ENCODE data around the gene SYNE2.
"Not testable (repeated sequence)": the region's sequence is repeated elsewhere in the genome, so short reads cannot be mapped to it uniquely, and the experiment has no call there.

Gene SYNE2

DNA sequence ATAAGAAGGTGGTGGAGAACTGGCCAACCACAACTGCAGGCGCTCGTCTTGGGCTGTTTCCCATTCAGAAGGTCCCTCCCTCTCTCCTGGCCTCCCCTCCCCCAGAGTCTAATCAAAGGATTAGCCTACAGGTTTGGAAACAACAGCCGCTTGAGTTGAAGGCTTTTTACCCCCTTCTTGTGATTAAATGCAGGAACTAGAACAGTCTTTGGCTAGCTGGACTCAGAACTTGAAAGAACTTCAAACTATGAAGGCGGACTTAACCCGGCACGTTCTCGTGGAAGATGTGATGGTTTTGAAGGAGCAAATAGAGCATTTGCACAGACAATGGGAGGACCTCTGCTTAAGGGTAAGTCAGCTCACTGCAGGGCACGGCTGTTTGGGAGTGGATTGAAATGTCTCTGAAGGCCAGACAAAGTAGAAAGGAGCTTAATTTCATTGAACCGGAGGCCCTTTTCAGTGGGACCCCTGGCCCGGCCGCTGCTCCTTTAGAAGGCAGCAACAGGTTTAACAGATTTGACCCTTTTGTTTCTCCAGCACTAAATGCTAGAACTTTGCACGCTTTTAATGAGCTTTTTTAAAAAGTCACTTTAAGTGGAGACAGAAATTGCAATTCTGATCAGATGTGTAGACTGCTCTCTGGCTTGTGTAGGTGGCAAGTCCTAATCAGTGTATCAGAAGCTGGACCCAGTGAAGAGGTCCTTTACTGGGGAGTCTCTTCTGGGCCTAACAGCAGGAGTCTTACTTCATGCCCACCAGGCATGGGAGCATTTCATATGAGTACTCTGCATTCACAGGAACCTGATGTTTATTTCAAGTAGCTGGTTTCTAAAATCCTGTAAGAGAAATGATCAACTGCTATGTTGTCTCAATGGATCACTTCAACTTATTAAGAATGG, 333.7 kb downstream of the SYNE2 start:
- no peak for DNase-seq (ENCODE audit: low read depth in 2 of 3, low spot score in 2 of 3)

GRCh38 chr14:64187331-64187730, 334.5 kb downstream of the SYNE2 start:
- no peak for DNase-seq (ENCODE audit: low read depth in 2 of 3, low spot score in 2 of 3)

DNA sequence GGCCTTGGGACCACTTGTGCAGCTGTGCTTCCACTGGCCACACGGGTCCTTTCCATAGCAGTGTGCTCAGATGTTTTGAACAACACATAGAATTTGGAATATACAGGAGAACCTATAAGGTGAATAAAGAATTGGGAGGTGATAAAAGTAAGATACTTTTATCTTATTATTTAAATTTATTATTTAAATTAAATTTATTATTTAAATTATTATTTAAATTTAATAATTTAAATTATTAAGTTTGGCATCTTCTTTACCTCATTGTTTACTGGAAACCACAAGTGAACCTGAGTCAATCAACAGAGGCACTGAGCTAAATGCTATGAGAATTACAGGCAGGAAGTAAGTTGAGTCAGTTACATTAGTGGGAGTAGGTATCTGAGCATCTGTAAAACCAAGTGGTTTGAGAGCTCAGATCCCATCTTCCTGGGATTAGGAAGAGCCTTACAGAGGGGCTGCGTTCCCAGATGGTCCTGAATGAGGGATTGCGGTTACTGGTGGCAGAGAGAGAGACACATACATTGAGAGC, 338.2 kb downstream of the SYNE2 start:
- no peak for DNase-seq (ENCODE audit: low read depth in 2 of 3, low spot score in 2 of 3)

GRCh38 chr14:64191756-64192155, 339.0 kb downstream of the SYNE2 start:
- no peak for DNase-seq (ENCODE audit: low read depth in 2 of 3, low spot score in 2 of 3)

GRCh38 chr14:64193821-64194220, 341.0 kb downstream of the SYNE2 start:
- DNase-seq (ENCODE audit: low read depth in 2 of 3, low spot score in 2 of 3), result no peak

- DNase-seq (ENCODE audit: low read depth in 2 of 3, low spot score in 2 of 3), result no peak
Observed at GRCh38 chr14:64194404-64194803, 341.6 kb downstream of the SYNE2 start.

- no peak for DNase-seq (ENCODE audit: low read depth in 2 of 3, low spot score in 2 of 3)
Observed at GRCh38 chr14:64195199-64195598, 342.4 kb downstream of the SYNE2 start.

DNA sequence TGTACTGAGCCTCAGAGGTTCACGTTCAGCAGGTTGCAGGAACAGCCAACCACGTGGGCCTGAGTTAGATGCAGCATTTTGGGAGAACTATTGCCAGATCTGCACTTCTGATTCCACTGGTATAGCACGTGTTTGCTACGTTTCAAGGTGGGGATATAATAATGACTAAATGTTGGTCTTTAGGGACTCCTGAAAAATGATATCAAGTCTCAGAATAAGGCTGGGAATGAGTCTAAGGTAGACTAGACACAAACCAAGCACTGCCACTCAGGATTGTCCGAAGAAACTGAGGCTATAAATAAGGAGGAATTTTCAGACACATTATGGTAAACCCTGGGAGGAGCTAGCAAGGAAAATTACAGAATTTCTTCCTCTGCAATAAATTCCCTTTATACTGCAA, 343.3 kb downstream of the SYNE2 start:
- DNase-seq (ENCODE audit: low read depth in 2 of 3, low spot score in 2 of 3), result no peak

DNA sequence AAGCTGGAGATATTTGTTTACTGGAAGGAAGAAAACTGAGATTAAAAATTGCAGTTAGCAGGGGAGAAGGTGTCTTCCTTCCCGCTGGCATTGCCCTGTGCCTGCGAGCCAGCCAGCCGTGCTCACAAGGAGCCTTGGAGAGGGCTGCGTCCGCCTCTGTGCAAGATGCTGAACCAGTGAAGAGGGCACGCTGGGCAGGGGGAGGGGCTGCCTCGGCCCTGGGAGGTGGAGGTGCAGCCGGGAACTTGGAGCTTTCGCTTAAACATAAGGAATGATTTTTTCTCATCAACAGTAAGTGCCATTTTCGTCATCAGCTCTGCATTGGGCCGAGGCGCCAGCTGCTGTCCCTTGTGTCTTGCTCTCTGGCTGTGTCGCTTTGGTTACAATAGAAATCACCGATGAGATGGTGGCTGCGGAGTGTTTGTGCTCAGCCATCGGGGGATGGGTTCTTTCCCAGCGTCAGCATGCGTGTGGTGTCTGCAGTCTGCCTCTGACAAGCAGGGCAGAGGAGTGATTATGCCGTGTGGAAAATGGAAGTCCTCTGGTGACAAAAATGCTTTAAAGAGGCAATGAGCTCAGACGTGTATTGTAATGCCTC, 344.1 kb downstream of the SYNE2 start:
- no peak for DNase-seq (ENCODE audit: low read depth in 2 of 3, low spot score in 2 of 3)

DNA sequence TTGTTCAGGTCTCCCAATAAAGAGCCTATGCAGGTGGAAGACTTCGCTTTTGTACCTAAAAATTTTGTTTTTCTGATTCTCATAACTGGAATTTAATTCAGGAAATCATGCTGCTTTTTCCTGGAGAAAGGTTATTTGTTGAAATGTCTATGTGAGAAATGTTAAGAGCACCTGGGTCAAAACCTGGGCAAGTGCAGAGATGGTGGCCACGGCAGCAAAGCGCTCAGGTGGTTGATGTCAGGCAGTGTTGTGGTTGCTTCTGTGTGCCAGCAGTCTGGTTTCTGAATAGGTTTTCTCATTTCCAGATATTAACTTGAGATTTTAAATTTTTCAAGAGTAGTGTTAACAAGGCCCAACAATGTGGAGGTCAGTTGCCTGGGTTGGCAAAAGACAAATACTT, 345.2 kb downstream of the SYNE2 start:
- DNase-seq (ENCODE audit: low read depth in 2 of 3, low spot score in 2 of 3), result no peak

DNA sequence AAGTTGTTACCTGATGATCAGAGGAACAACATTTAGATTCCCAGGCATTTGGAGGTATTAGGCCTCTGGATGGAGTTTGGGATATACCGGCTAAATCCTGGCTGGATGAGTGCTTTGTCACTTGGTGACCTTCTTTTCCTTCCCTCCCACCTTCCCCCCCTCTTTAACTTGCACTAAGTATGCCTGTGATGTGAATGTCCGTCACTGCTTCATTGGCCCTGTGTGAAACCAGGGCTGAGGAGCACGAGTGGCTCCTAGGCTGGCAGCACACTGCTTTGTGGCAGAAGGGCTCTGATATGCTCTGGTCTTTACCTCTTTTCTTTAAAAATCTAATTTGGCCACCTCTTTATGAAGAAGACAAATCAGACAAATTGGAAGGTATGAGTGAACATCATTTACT, 345.7 kb downstream of the SYNE2 start:
- no peak for DNase-seq (ENCODE audit: low read depth in 2 of 3, low spot score in 2 of 3)

DNA sequence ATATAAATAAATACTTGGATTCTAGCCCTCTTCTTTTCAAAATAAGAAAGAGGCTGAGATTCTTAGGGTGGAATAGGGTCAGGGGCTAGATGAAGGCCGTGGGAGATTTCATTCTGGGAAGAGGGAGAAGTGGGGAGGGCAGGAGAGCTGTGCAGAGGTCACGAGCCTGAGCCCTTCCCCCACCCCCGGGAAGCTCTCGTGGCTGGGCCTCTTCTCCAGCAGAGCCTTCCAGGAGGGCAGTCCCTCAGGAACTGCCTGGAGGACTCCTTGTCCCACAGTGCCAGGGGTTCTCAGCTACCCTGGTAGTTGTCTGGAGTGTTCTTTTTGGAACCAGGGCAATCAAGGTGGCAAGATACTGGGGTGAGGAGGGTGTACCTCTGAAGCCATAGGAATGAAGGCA, 347.4 kb downstream of the SYNE2 start:
- no peak for DNase-seq (ENCODE audit: low read depth in 2 of 3, low spot score in 2 of 3)

DNA sequence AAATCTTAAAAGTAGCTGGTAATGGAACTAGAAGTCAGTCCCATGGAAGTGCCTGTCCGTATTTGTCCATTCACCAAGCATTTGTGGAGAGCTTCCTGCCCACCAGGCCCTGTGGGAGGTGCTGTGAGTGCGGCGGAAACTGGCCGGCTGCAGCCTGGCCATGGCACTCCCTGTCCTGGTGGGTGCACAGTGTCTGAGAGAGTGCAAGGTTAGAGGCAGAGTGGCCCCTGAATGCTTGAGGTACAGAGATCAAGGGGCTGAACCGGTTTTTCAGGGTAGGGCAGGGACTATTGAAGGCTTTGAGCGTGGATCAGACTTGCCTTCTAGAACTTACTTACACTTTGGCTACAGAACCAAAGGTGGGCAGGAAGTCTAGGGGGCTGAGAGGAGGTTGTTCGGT, 348.5 kb downstream of the SYNE2 start:
- DNase-seq (ENCODE audit: low read depth in 2 of 3, low spot score in 2 of 3), result no peak

DNA sequence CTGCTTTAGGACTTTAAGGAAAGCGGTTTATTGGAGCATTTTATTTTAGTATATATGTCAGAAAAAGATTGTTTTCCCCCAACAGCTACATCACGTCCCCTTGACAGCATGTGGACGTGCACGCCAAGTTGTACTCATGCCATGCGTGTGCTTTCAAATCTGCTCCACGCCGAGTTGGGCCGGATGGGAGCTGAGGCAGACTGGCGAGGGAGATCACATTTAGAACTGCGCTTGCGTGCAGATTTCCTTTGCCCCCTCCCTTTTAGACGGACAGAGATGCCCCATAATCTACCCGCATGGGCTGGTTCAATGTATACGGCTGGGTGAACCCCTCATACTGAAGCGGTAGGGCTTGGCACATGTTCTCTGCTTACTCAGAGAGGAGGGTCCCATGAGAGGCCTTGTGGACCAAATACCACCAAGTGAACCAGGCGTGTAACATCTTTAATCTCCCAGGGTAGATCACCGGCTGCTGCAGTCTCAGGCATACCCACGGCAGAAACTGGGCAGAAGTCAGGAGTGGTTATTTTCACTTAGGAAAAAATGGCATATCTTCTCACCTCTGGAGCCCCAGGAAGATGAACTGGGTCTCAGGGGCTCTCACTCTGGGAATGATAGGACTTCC, 349.2 kb downstream of the SYNE2 start:
- DNase-seq (ENCODE audit: low read depth in 2 of 3, low spot score in 2 of 3), result no peak

GRCh38 chr14:64202716-64203115, 349.9 kb downstream of the SYNE2 start:
- DNase-seq (ENCODE audit: low read depth in 2 of 3, low spot score in 2 of 3), result no peak

GRCh38 chr14:64203366-64204006, 350.7 kb downstream of the SYNE2 start:
- no peak for DNase-seq (ENCODE audit: low read depth in 2 of 3, low spot score in 2 of 3)

GRCh38 chr14:64208261-64208660, 355.5 kb downstream of the SYNE2 start:
- DNase-seq (ENCODE audit: low read depth in 2 of 3, low spot score in 2 of 3), result no peak

GRCh38 chr14:64208981-64209380, 356.2 kb downstream of the SYNE2 start:
- DNase-seq (ENCODE audit: low read depth in 2 of 3, low spot score in 2 of 3), result no peak

GRCh38 chr14:64209444-64210131, 356.8 kb downstream of the SYNE2 start:
- DNase-seq (ENCODE audit: low read depth in 2 of 3, low spot score in 2 of 3), result no peak

GRCh38 chr14:64210216-64210615, 357.4 kb downstream of the SYNE2 start:
- DNase-seq (ENCODE audit: low read depth in 2 of 3, low spot score in 2 of 3), result no peak

DNA sequence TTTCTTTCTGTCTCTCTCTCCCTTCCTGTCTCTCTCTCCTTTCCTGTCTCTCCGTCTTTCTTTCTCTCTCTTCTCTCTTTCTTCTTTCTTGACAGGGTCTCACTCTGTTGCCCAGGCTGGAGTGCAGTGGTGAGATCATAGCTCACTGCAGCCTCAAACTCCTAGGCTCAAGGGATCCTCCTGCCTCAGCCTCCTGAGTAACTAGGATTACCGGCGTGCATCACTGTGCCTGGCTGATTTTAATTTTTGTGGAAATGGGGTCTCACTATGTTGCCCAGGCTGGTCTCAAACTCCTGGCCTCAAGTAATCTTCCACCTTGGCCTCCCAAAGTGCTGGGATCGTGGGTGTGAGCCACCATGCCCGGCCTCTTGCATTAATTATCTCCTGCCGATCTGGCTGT, 358.1 kb downstream of the SYNE2 start:
- not testable (repeated sequence) for DNase-seq (ENCODE audit: low read depth in 2 of 3, low spot score in 2 of 3)
